NCI-H1436 treated with DMSO at 0.1 percent for 48 hours (cell line): ENCODE results near the gene LRFN2.

ENCODE experiments used
- DNase-seq: peaks from one replicate; lab custom pipeline; 2025; lab: John Stamatoyannopoulos, UW

LRFN2 gene

GRCh38 chr6:40517654-40518053 lies 69.5 kb downstream of the LRFN2 start:
- DNase-seq: no peak

- DNase-seq: no peak
These were observed 70.7 kb downstream of the LRFN2 start for GRCh38 chr6:40516429-40516828.

DNA sequence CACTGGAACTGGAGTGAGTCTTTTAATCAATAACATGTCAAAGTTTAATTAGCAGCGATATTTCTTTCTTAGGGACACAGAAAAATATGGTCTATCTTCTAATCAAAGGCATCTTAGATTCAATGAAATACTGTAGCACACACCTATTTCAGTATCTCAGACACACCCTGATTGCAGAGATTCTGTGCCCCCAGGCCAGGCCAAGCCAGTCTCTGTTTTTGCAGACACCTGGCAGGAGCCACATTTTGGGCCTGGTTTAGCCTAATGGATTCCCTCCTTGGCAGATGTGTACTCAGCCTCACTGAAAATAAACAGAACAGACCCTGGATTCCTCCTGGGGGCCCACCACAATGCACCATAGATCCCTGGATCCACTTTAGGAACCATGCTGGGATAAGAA lies 74.8 kb downstream of the LRFN2 start:
- DNase-seq: no peak

- DNase-seq: no peak
These were observed 75.3 kb downstream of the LRFN2 start for GRCh38 chr6:40511884-40512283.

DNA sequence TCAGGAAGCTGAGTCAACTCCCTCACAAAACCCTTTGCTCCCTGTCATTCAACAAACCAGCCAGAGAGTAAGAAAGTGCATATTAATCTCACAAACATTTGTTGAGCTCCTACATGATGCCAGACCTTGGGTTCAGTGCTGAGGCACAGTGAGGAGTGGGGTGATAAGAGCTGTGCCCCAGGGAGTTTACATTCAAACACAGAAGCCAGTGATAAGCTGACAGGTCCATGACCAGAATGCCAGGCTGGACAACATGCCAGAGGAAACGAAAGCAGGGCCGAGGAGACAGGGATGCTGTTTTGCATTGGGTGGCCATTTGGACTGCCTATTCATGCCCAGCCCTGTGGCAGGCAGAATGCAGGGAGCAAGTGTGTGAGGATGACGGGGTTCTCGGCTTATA lies 76.7 kb downstream of the LRFN2 start:
- no peak for DNase-seq

DNA sequence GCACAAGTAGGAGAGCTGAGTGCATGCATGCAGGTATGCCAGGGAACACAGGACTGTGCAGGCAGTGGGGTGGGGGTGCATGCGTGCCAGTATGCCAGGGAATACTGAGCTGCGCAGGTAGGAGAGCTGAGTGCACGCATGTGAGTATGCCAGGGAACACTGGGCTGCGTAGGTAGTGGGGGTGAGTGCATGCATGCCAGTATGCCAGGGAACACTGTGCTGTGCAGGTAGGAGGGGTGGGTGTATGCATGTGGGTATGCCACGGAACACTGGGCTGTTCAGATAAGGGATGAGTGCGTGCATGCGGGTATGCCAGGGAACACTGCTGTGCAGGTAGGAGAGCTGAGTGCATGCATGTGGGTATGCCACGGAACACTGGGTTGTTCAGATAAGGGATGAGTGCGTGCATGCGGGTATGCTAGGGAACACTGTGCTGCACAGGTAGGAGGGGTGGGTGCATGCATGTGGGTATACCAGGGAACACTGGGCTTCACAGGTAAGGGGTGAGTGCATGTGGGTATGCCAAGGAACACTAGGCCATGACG lies 77.4 kb downstream of the LRFN2 start:
- no peak for DNase-seq

DNA sequence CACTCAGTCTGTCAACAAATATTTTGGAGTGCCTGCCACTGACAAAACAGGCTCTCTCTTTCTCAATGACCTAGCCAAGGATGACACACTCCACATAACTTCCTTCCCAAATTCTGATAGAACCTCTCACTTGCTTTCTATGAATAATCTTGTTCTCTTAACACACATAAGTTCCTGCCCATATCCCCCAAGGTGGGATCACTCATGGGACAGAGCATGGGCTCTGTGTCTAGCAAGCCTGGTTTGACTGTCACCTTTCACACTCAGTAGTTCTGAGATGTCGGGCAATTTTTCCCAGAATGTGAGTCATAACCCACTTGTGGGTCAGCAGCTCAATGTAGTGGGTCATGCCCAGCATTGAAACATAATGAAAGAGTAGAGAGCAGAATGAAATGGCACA lies 78.1 kb downstream of the LRFN2 start:
- no peak for DNase-seq

DNA sequence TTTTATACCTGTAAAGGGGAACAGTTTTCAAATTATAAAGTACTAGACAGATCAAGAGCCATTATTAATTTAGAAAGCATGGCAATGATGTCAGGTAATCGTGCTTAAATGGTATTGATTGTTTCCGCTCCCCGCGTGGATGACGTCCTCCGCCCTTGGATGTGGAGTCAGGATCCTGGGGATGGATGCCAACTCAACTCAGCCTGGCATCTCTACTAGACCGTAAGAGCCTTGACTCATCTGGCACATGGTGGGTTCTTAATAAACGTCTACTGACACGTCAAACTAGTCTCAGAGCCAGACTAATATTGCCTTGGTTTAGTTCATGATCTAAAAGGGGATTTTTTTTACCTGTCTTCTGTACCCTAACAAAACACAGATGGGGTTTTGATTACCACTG lies 80.2 kb downstream of the LRFN2 start:
- no peak for DNase-seq

- no peak for DNase-seq
These were observed 81.9 kb downstream of the LRFN2 start for GRCh38 chr6:40505191-40505810.

GRCh38 chr6:40504274-40504673 lies 82.9 kb downstream of the LRFN2 start:
- no peak for DNase-seq

DNA sequence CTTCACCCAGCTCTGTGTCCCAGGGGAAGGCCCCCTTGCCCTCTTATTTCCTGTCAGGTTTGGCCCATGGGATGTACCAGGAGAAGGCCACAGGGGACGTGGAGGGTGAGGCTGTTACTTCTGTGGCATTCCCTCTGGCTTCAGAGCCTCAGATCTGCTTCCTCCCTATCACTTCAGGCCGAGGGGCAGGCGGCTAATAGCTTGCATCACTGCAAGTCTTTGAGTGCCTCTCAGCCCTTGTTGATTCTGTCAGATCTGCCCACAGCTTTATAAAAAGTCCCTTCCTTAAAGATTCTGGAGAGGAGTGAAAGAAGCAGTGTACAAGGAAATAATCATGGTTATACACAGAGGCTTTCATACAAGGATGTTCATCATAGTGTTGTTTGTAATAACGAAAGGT lies 86.9 kb downstream of the LRFN2 start:
- no peak for DNase-seq

GRCh38 chr6:40499215-40499614 lies 87.9 kb downstream of the LRFN2 start:
- DNase-seq: no peak

- no peak for DNase-seq
These were observed 89.0 kb downstream of the LRFN2 start for GRCh38 chr6:40498148-40498547.

DNA sequence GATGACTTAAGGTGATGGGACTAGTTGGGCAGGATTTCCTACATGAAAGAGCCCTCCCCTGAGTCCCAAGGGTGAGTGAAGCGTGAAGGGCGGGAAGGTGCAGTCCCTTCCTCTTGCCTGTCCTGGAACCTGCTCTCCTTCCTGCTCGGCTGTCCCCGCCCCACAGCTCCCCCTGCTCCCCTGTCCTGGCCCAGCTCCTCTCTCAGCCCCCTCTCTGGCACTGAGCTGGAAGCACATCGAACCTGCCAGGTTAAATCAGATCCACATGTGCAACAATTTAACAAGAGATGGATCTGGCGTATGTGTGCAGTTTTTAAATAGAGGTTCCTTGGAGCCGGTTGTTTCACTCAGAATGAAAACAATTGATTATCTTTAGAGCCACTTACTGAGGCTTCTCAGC lies 95.0 kb downstream of the LRFN2 start:
- DNase-seq: no peak

- no peak for DNase-seq
These were observed 96.7 kb downstream of the LRFN2 start for GRCh38 chr6:40490508-40490907.

DNA sequence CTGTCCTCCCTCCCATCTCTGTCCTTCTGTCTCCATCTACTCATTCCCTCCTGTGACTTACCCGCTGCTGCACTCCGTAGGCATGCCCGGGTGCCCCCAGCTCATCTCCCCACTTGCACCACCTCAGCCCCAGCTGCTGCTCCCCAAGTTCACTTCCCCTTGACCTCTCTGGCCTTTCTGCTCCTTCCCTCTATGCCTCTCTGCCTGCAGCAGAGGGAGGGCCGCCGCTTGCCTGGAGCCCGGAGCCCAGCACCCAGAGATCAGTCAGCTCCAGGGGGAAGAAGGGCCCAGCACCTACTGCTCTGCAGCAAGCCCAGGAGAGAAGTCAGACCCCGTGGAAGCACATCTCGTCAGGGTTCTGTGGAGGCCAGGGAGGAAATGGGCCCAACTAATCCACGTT lies 97.4 kb downstream of the LRFN2 start:
- DNase-seq: no peak

GRCh38 chr6:40486576-40486975 lies 100.6 kb downstream of the LRFN2 start:
- DNase-seq: no peak

GRCh38 chr6:40485795-40486194 lies 101.4 kb downstream of the LRFN2 start:
- DNase-seq: no peak

- DNase-seq: no peak
These were observed 101.9 kb downstream of the LRFN2 start for GRCh38 chr6:40485300-40485699.

DNA sequence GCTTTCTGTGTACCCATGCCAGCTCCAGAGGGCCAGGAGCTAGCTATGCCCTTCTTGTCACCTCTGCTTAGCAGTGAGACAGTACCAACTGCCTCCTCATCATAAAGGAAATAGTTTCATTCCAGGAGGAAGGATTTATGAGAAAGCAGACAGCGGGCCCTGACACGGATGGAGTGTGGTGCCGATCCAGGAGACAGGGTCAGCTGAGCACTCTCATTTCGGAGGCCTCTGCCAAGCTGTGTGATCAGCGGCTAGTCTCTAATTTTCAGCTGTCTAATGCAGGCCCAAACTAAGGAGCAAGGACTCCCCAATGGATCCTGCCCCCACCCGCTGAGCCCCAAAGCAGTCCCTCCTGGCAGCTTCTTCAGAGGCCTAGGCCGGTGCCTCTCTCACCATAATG lies 103.1 kb downstream of the LRFN2 start:
- DNase-seq: no peak

DNA sequence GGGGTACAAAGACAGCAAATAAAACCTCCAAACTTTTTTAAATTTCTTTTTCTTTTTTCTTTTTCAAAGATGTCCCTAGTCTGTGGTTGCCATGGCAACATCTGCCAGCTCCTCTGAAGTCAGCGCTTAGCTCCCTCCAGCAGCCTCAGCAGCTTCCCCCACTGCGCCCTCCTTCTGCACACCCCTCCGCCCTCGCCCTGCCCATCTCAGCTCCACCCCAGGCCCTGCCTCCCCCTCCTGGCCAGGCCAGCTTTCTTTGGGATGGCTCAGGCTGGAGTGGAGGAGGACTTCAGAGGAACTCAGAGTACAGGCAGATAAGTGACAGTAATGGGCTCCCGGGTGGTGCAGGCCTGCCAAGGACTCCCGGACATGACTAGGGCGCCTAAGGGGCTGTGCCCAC lies 104.6 kb downstream of the LRFN2 start:
- no peak for DNase-seq

GRCh38 chr6:40480678-40481077 lies 106.5 kb downstream of the LRFN2 start:
- DNase-seq: no peak

GRCh38 chr6:40479706-40480105 lies 107.5 kb downstream of the LRFN2 start:
- DNase-seq: no peak
